Right atrium auricular region (tissue), 2 donors: ENCODE data around the gene TMC1. TPM values are rescaled to one million over a fixed set of nuclear protein-coding genes. Genes with fewer than 3 reads are reported as not detected.

Source experiments
- DNase-seq: peaks from one replicate; pipeline ENCODE4 v3.0.0-alpha.2; 2019; ENCODE audit warnings: low spot score
- H3K27ac ChIP-seq, 2 donors: fragments of 200-600 bp; sonication (generic); 1 replicate in 1 of 2; 2 replicates in 1 of 2; pipeline ENCODE4 v1.5.1; 2016 to 2019
- H3K27me3 ChIP-seq, 2 donors: fragments of 200-600 bp; sonication (generic); one replicate each; pipeline versions ENCODE4 v1.5.1 to v1.6.0; 2017 to 2019
- H3K36me3 ChIP-seq: fragments of 200-600 bp; sonication (generic); one replicate; pipeline ENCODE4 v1.5.1; 2016
- H3K4me1 ChIP-seq, 2 donors: fragments of 200-600 bp; sonication (generic); one replicate each; pipeline versions ENCODE4 v1.5.1 to v1.6.0; 2017 to 2019
- H3K4me3 ChIP-seq, 2 donors: fragments of 200-600 bp; sonication (generic); 1 replicate in 1 of 2; 2 replicates in 1 of 2; pipeline ENCODE4 v1.5.1; 2017 to 2019; ENCODE audit warnings: mild to moderate bottlenecking in 1 of 2, moderate library complexity in 1 of 2
- H3K9me3 ChIP-seq, 2 donors: fragments of 200-600 bp; sonication (generic); one replicate each; pipeline ENCODE4 v1.5.1; 2019
- CTCF ChIP-seq, 2 donors: fragments of 200-600 bp; sonication (generic); IDR thresholded peaks; one replicate each; pipeline ENCODE4 v1.5.1; 2019; ENCODE audit warnings: antibody characterized with exemption in 2 of 2
- total RNA-seq, 2 donors: library from RNA; depleted of rRNA; stranded (reverse); fragments of >200 nt; gene quantifications; one replicate each; pipeline ENCODE4 v1.1.0, GENCODE V29; 2016

TMC1 gene
- total RNA-seq, 2 donors from 2014 or later, result not detected

GRCh38 chr9:72614067-72614466 is 92.7 kb downstream of the TMC1 start:
- Histone ChIP-seq H3K4me3 (no peak overlapping the region), H3K27ac (no peak overlapping the region), H3K4me1 (no peaks in the 10 kb centered on the region), H3K36me3 (no peaks in the 10 kb centered on the region), H3K27me3 (no peaks in the 10 kb centered on the region), H3K9me3 (no peaks in the 10 kb centered on the region)
- TF ChIP-seq CTCF (IDR thresholded peaks at IDR 0.05), result no peak
- DNase-seq, result no peak

GRCh38 chr9:72615931-72616330 is 94.5 kb downstream of the TMC1 start:
- Histone ChIP-seq H3K9me3 (no peaks in the 10 kb centered on the region), H3K4me3 (no peak overlapping the region), H3K27ac (no peak overlapping the region), H3K36me3 (no peaks in the 10 kb centered on the region), H3K4me1 (no peaks in the 10 kb centered on the region), H3K27me3 (no peaks in the 10 kb centered on the region)
- TF ChIP-seq CTCF (IDR thresholded peaks at IDR 0.05), result no peak
- DNase-seq, result no peak

GRCh38 chr9:72618811-72619210 is 97.4 kb downstream of the TMC1 start:
- no peaks in the 10 kb centered on the region for H3K9me3 ChIP-seq
- no peaks in the 10 kb centered on the region for H3K27me3 ChIP-seq
- no peaks in the 10 kb centered on the region for H3K4me1 ChIP-seq
- H3K4me3 ChIP-seq, result no peak overlapping the region
- H3K27ac ChIP-seq, result no peak overlapping the region
- no peaks in the 10 kb centered on the region for H3K36me3 ChIP-seq
- no peak for DNase-seq
- TF ChIP-seq CTCF (IDR thresholded peaks at IDR 0.05), result no peak

GRCh38 chr9:72622186-72622585 is 100.8 kb downstream of the TMC1 start:
- no peaks in the 10 kb centered on the region for H3K36me3 ChIP-seq
- H3K4me3 ChIP-seq, result no peak overlapping the region
- H3K27me3 ChIP-seq, result no peaks in the 10 kb centered on the region
- H3K9me3 ChIP-seq, result no peaks in the 10 kb centered on the region
- DNase-seq, result no peak
- H3K27ac ChIP-seq, result no peak overlapping the region
- no peak for TF ChIP-seq CTCF (IDR thresholded peaks at IDR 0.05)
- no peaks in the 10 kb centered on the region for H3K4me1 ChIP-seq

GRCh38 chr9:72623156-72623555 is 101.7 kb downstream of the TMC1 start:
- Histone ChIP-seq H3K9me3 (no peaks in the 10 kb centered on the region), H3K36me3 (no peaks in the 10 kb centered on the region), H3K4me3 (no peak overlapping the region), H3K27me3 (no peaks in the 10 kb centered on the region), H3K4me1 (no peaks in the 10 kb centered on the region), H3K27ac (no peak overlapping the region)
- no peak for TF ChIP-seq CTCF (IDR thresholded peaks at IDR 0.05)
- no peak for DNase-seq

- no peak for TF ChIP-seq CTCF (IDR thresholded peaks at IDR 0.05)
Measured at GRCh38 chr9:72627147-72627546, 105.7 kb downstream of the TMC1 start.

More at GRCh38 chr9:72627147-72627546, 105.7 kb downstream of the TMC1 start:
- Histone ChIP-seq H3K9me3 (no peaks in the 10 kb centered on the region), H3K27ac (no peak overlapping the region), H3K36me3 (no peaks in the 10 kb centered on the region), H3K27me3 (no peaks in the 10 kb centered on the region), H3K4me1 (no peaks in the 10 kb centered on the region), H3K4me3 (no peak overlapping the region)
- no peak for DNase-seq
